Gastrocnemius medialis (tissue), 4 donors: Measurements from ENCODE around the gene MAP2. TPM values are rescaled to one million over a fixed set of nuclear protein-coding genes. Genes with fewer than 3 reads are reported as not detected.

Experiments
- ATAC-seq, 2 donors: fragments of 150-250 bp; one replicate each; pipeline ENCODE4 v1.9.1; 2016
- DNase-seq, 2 donors: peaks; one replicate each; pipeline ENCODE4 v3.0.0-alpha.2; 2019
- H3K27ac ChIP-seq, 4 donors: fragments of 200-600 bp; sonication (generic); 1 replicate in 1 of 4; 2 replicates in 3 of 4; pipeline ENCODE4 v1.5.1; 2016 to 2018; ENCODE audit warnings: mild to moderate bottlenecking in 2 of 4, moderate library complexity in 1 of 4
- H3K27me3 ChIP-seq, 3 donors: fragments of 200-600 bp; sonication (generic) in 2 of 3; 1 replicate in 1 of 3; 2 replicates in 2 of 3; pipeline versions ENCODE4 v1.5.1 to v1.6.0; 2016 to 2019; ENCODE audit warnings: mild to moderate bottlenecking in 1 of 3, moderate library complexity in 1 of 3
- H3K36me3 ChIP-seq, 2 donors: fragments of 200-600 bp; sonication (generic) in 1 of 2; one replicate each; pipeline ENCODE4 v1.5.1; 2017 to 2018
- H3K4me1 ChIP-seq, 2 donors: fragments of 200-600 bp; sonication (generic) in 1 of 2; one replicate each; pipeline ENCODE4 v1.5.1; 2016 to 2017; ENCODE audit warnings: mild to moderate bottlenecking in 2 of 2
- H3K4me3 ChIP-seq, 4 donors: fragments of 200-600 bp; sonication (generic) in 3 of 4; 1 replicate in 1 of 4; 2 replicates in 3 of 4; pipeline ENCODE4 v1.5.1; 2016 to 2019; ENCODE audit warnings: mild to moderate bottlenecking in 2 of 4
- H3K9me3 ChIP-seq, 3 donors: fragments of 200-600 bp; sonication (generic) in 2 of 3; 1 replicate in 1 of 3; 2 replicates in 2 of 3; pipeline ENCODE4 v1.5.1; 2016 to 2019
- POLR2A ChIP-seq, 2 donors: fragments of 450-650 bp; IDR thresholded peaks; one replicate each; pipeline ENCODE4 v1.6.1; 2017; ENCODE audit warnings: antibody characterized with exemption in 2 of 2, mild to moderate bottlenecking in 2 of 2, moderate library complexity in 2 of 2
- in situ Hi-C, 4 donors: fragments of 200-750 bp; cut with MboI; loops; one replicate each; pipeline versions ENCODE4 v1.15.0 to v1.8.0; 2017; ENCODE audit warnings: low sequenced_read_pairs in 4 of 4
- intact Hi-C: fragments of 100-400 bp; cut with DNase I; formaldehyde crosslinking; loops from one replicate; pipeline ENCODE4 v1.15.1; 2023; ENCODE audit warnings: low total_unique reads
- total RNA-seq, 4 donors: library from RNA; depleted of rRNA; stranded (reverse); fragments of >200 nt; gene quantifications; one replicate each; pipeline versions ENCODE4 v1.1.0 to v1.2.3, GENCODE V29; 2016
- TF ChIP-seq, protein P1 (sequence below), 5 experiments: fragments of 450-650 bp in 3 of 5; fragments of 200-600 bp in 2 of 5; sonication (generic) in 2 of 5; IDR thresholded peaks in 4 of 5; conservative IDR thresholded peaks in 1 of 5; 1 replicate in 4 of 5; 2 replicates in 1 of 5; pipeline ENCODE4 v1.5.1; 2016 to 2019; ENCODE audit warnings: antibody characterized with exemption in 5 of 5, mild to moderate bottlenecking in 3 of 5, moderate library complexity in 3 of 5

Gene MAP2
- total RNA-seq, 4 donors from 2014 or later = 1.8 to 2.7 (median 2.2) TPM

DNA sequence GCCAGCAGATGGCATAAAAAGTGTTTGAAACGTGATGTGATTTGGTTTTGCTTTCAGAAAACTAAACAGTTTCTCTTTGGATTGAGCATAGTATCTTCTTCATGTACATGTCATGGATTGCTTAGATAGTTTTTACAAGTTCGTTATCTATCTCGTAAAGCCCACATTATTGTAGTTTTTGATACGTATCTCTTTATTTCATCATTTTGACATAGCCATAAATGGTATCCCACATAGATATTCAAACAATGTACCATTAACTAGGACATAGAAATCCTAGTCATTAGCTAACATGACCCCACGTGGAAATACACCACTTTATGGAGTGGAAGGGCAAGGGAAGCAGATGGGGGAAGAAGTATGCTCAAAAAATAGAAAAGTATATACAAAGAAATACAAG is 93.6 kb downstream of the MAP2 start:
- ATAC-seq (no peak), DNase-seq (no peak)
- in situ Hi-C loops = no loop called here
- TF ChIP-seq POLR2A (IDR thresholded peaks at IDR 0.05) = no peak
- TF ChIP-seq, protein P1, sequence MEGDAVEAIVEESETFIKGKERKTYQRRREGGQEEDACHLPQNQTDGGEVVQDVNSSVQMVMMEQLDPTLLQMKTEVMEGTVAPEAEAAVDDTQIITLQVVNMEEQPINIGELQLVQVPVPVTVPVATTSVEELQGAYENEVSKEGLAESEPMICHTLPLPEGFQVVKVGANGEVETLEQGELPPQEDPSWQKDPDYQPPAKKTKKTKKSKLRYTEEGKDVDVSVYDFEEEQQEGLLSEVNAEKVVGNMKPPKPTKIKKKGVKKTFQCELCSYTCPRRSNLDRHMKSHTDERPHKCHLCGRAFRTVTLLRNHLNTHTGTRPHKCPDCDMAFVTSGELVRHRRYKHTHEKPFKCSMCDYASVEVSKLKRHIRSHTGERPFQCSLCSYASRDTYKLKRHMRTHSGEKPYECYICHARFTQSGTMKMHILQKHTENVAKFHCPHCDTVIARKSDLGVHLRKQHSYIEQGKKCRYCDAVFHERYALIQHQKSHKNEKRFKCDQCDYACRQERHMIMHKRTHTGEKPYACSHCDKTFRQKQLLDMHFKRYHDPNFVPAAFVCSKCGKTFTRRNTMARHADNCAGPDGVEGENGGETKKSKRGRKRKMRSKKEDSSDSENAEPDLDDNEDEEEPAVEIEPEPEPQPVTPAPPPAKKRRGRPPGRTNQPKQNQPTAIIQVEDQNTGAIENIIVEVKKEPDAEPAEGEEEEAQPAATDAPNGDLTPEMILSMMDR (IDR thresholded peaks at IDR 0.05 in 4 of 5, conservative IDR thresholded peaks at IDR 0.05 in 1 of 5) = no peak
- intact Hi-C loops = no loop called here
- Histone ChIP-seq H3K4me3 (no peak overlapping the region), H3K4me1 (no peaks in the 10 kb centered on the region), H3K9me3 (no peaks in the 10 kb centered on the region), H3K27me3 (no peaks in the 10 kb centered on the region), H3K27ac (no peak overlapping the region), H3K36me3 (no peaks in the 10 kb centered on the region)

DNA sequence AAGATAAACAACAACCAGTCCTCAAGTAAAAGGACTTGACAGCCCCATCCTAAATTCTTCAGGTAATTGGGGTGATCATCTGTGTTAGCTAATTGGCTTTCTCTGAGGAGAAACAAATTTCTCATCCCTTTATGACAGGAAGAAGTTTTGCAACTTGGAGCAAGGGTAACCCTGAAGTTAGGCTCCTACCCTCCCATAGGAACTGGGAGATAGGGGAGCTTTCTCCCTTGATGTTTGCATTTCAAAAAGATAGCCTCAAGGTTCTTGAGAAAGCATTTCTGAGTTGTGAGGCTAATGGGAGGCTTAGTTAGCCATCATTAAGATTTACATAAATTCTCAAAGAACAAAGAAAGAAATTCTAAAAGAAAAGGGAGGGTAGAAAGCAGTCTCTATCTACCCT is 95.4 kb downstream of the MAP2 start:
- intact Hi-C loops (no loop called here), in situ Hi-C loops (no loop called here)
- no peaks in the 10 kb centered on the region for H3K27me3 ChIP-seq
- H3K4me3 ChIP-seq = no peak overlapping the region
- DNase-seq (no peak), ATAC-seq (no peak)
- TF ChIP-seq, protein P1 (IDR thresholded peaks at IDR 0.05 in 4 of 5, conservative IDR thresholded peaks at IDR 0.05 in 1 of 5) = no peak
- no peak for TF ChIP-seq POLR2A (IDR thresholded peaks at IDR 0.05)
- H3K36me3 ChIP-seq = no peaks in the 10 kb centered on the region
- no peak overlapping the region for H3K27ac ChIP-seq
- H3K4me1 ChIP-seq = no peaks in the 10 kb centered on the region
- H3K9me3 ChIP-seq = no peaks in the 10 kb centered on the region

- intact Hi-C loops = no loop called here
- in situ Hi-C loops = no loop called here
- DNase-seq (no peak), ATAC-seq (no peak)
- Histone ChIP-seq H3K27me3 (no peaks in the 10 kb centered on the region), H3K4me1 (no peaks in the 10 kb centered on the region), H3K4me3 (no peak overlapping the region), H3K27ac (no peak overlapping the region), H3K36me3 (no peaks in the 10 kb centered on the region), H3K9me3 (no peaks in the 10 kb centered on the region)
- TF ChIP-seq POLR2A (IDR thresholded peaks at IDR 0.05) = no peak
- TF ChIP-seq, protein P1 (IDR thresholded peaks at IDR 0.05 in 4 of 5, conservative IDR thresholded peaks at IDR 0.05 in 1 of 5) = no peak
Measured at GRCh38 chr2:209519906-209520305, 96.1 kb downstream of the MAP2 start.

- Histone ChIP-seq H3K27ac (no peak overlapping the region), H3K27me3 (no peaks in the 10 kb centered on the region), H3K4me3 (no peak overlapping the region), H3K9me3 (no peaks in the 10 kb centered on the region), H3K4me1 (peaks cover 7 to 8% of the 10 kb centered on the region in 2 donors), H3K36me3 (no peaks in the 10 kb centered on the region)
- TF ChIP-seq POLR2A (IDR thresholded peaks at IDR 0.05) = no peak
- no peak for DNase-seq
- no peak for ATAC-seq
- in situ Hi-C loops = no loop called here
- intact Hi-C loops = no loop called here
Measured at GRCh38 chr2:209523041-209523740, 99.3 kb downstream of the MAP2 start.

- intact Hi-C loops (no loop called here), in situ Hi-C loops (no loop called here)
- Histone ChIP-seq H3K9me3 (no peaks in the 10 kb centered on the region), H3K36me3 (no peaks in the 10 kb centered on the region), H3K4me1 (peaks cover 7 to 8% of the 10 kb centered on the region in 2 donors), H3K27ac (no peak overlapping the region), H3K4me3 (no peak overlapping the region), H3K27me3 (no peaks in the 10 kb centered on the region)
- ATAC-seq (no peak), DNase-seq (no peak)
- no peak for TF ChIP-seq POLR2A (IDR thresholded peaks at IDR 0.05)
- TF ChIP-seq, protein P1 (IDR thresholded peaks at IDR 0.05 in 4 of 5, conservative IDR thresholded peaks at IDR 0.05 in 1 of 5) = no peak
Measured at GRCh38 chr2:209523867-209524266, 100.0 kb downstream of the MAP2 start.
